ENCODE data around the gene NME4.

Gene NME4

GRCh38 chr16:404971-405486 is 8.0 kb downstream of the NME4 start:
- Histone ChIP-seq H3K27me3 (ENCODE audit: insufficient read depth, poor library complexity, severe bottlenecking) (no peaks in the 10 kb centered on the region), H3K27ac (ENCODE audit: poor library complexity, severe bottlenecking) (no peak overlapping the region), H3K4me3 (ENCODE audit: severe bottlenecking) (no peak overlapping the region), H3K9me3 (ENCODE audit: severe bottlenecking) (no peaks in the 10 kb centered on the region), H3K36me3 (ENCODE audit: low read depth) (peaks cover 4% of the 10 kb centered on the region; the same call in 1 of the 2 replicates), H3K4me1 (ENCODE audit: insufficient read depth, poor library complexity, severe bottlenecking) (peaks cover 3% of the 10 kb centered on the region)
- ATAC-seq (ENCODE audit: low read depth) (no peak), DNase-seq (ENCODE audit: low spot score) (no peak)
- no peak for TF ChIP-seq CTCF (IDR thresholded peaks at IDR 0.05; ENCODE audit: poor library complexity, severe bottlenecking)

GRCh38 chr16:405548-406506 is 8.8 kb downstream of the NME4 start:
- Histone ChIP-seq H3K27me3 (ENCODE audit: insufficient read depth, poor library complexity, severe bottlenecking) (no peaks in the 10 kb centered on the region), H3K36me3 (ENCODE audit: low read depth) (peaks cover 4% of the 10 kb centered on the region; the same call in 1 of the 2 replicates), H3K27ac (ENCODE audit: poor library complexity, severe bottlenecking) (no peak overlapping the region), H3K4me1 (ENCODE audit: insufficient read depth, poor library complexity, severe bottlenecking) (no peaks in the 10 kb centered on the region), H3K4me3 (ENCODE audit: severe bottlenecking) (no peak overlapping the region), H3K9me3 (ENCODE audit: severe bottlenecking) (no peaks in the 10 kb centered on the region)
- ATAC-seq (ENCODE audit: low read depth) (no peak), DNase-seq (ENCODE audit: low spot score) (no peak)
- no peak for TF ChIP-seq CTCF (IDR thresholded peaks at IDR 0.05; ENCODE audit: poor library complexity, severe bottlenecking)

GRCh38 chr16:407253-407652 is 10.3 kb downstream of the NME4 start:
- Histone ChIP-seq H3K4me3 (ENCODE audit: severe bottlenecking) (no peak overlapping the region), H3K4me1 (ENCODE audit: insufficient read depth, poor library complexity, severe bottlenecking) (no peaks in the 10 kb centered on the region), H3K9me3 (ENCODE audit: severe bottlenecking) (no peaks in the 10 kb centered on the region), H3K36me3 (ENCODE audit: low read depth) (peaks cover 4% of the 10 kb centered on the region; the same call in 1 of the 2 replicates), H3K27me3 (ENCODE audit: insufficient read depth, poor library complexity, severe bottlenecking) (no peaks in the 10 kb centered on the region), H3K27ac (ENCODE audit: poor library complexity, severe bottlenecking) (no peak overlapping the region)
- TF ChIP-seq CTCF (IDR thresholded peaks at IDR 0.05; ENCODE audit: poor library complexity, severe bottlenecking): no peak
- no peak for ATAC-seq (ENCODE audit: low read depth)
- no peak for DNase-seq (ENCODE audit: low spot score)

GRCh38 chr16:410516-411178 is 13.6 kb downstream of the NME4 start:
- DNase-seq (ENCODE audit: low spot score) (no peak), ATAC-seq (ENCODE audit: low read depth) (no peak)
- Histone ChIP-seq H3K4me3 (ENCODE audit: severe bottlenecking) (no peak overlapping the region), H3K27ac (ENCODE audit: poor library complexity, severe bottlenecking) (no peak overlapping the region), H3K9me3 (ENCODE audit: severe bottlenecking) (no peaks in the 10 kb centered on the region), H3K4me1 (ENCODE audit: insufficient read depth, poor library complexity, severe bottlenecking) (no peaks in the 10 kb centered on the region), H3K36me3 (ENCODE audit: low read depth) (peaks cover 4% of the 10 kb centered on the region; the same call in 1 of the 2 replicates), H3K27me3 (ENCODE audit: insufficient read depth, poor library complexity, severe bottlenecking) (no peaks in the 10 kb centered on the region)
- no peak for TF ChIP-seq CTCF (IDR thresholded peaks at IDR 0.05; ENCODE audit: poor library complexity, severe bottlenecking)

All from RWPE2 (cell line).